Measurements from ENCODE around the gene PKD1L1.

DNA sequence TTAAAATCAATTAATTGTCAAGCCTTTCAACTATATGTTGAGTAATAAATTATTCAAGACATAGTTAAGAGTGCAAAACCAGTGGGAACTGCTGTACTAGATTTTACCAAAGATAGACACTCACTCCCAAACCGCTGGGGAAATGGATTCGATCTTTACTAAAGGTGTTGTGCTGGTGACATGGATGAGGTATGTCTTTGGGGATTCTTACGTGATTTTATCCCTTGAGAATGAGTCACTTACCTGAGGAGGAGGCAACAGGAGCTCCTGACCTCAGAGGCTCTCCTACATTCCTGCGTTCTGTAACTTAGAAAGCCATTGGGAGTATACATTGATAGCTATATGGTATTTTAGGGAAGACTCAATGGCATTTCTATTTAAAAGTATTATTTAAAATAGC is 165.5 kb downstream of the PKD1L1 start:
- no peak for TF ChIP-seq NFIC (IDR thresholded peaks at IDR 0.05)
- no peak for TF ChIP-seq EGR1 (IDR thresholded peaks at IDR 0.05)
- TF ChIP-seq, protein P1, sequence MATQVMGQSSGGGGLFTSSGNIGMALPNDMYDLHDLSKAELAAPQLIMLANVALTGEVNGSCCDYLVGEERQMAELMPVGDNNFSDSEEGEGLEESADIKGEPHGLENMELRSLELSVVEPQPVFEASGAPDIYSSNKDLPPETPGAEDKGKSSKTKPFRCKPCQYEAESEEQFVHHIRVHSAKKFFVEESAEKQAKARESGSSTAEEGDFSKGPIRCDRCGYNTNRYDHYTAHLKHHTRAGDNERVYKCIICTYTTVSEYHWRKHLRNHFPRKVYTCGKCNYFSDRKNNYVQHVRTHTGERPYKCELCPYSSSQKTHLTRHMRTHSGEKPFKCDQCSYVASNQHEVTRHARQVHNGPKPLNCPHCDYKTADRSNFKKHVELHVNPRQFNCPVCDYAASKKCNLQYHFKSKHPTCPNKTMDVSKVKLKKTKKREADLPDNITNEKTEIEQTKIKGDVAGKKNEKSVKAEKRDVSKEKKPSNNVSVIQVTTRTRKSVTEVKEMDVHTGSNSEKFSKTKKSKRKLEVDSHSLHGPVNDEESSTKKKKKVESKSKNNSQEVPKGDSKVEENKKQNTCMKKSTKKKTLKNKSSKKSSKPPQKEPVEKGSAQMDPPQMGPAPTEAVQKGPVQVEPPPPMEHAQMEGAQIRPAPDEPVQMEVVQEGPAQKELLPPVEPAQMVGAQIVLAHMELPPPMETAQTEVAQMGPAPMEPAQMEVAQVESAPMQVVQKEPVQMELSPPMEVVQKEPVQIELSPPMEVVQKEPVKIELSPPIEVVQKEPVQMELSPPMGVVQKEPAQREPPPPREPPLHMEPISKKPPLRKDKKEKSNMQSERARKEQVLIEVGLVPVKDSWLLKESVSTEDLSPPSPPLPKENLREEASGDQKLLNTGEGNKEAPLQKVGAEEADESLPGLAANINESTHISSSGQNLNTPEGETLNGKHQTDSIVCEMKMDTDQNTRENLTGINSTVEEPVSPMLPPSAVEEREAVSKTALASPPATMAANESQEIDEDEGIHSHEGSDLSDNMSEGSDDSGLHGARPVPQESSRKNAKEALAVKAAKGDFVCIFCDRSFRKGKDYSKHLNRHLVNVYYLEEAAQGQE (IDR thresholded peaks at IDR 0.05; ENCODE audit: low read depth) = no peak
- TF ChIP-seq YY1 (IDR thresholded peaks at IDR 0.05; ENCODE audit: low read depth) = no peak
- no peak for TF ChIP-seq CEBPB (IDR thresholded peaks at IDR 0.05)
- TF ChIP-seq TAF1 (IDR thresholded peaks at IDR 0.05; ENCODE audit: low read depth) = no peak
- no peak for TF ChIP-seq FOXM1 (IDR thresholded peaks at IDR 0.05; ENCODE audit: borderline replicate concordance, low read depth)
- TF ChIP-seq, protein P2, sequence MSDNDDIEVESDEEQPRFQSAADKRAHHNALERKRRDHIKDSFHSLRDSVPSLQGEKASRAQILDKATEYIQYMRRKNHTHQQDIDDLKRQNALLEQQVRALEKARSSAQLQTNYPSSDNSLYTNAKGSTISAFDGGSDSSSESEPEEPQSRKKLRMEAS (IDR thresholded peaks at IDR 0.05) = no peak
- TF ChIP-seq, protein P3, sequence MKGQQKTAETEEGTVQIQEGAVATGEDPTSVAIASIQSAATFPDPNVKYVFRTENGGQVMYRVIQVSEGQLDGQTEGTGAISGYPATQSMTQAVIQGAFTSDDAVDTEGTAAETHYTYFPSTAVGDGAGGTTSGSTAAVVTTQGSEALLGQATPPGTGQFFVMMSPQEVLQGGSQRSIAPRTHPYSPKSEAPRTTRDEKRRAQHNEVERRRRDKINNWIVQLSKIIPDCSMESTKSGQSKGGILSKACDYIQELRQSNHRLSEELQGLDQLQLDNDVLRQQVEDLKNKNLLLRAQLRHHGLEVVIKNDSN (IDR thresholded peaks at IDR 0.05) = no peak
- TF ChIP-seq EP300 (IDR thresholded peaks at IDR 0.05; ENCODE audit: borderline replicate concordance) = 0 out of 2 replicates have a peak, but pooled peaks have one; percentile 29
- no peak for TF ChIP-seq TCF12 (IDR thresholded peaks at IDR 0.05; ENCODE audit: low read depth)
- peak; percentile 47; the same call in 1 of the 2 replicates for TF ChIP-seq TEAD4 (IDR thresholded peaks at IDR 0.05)
- TF ChIP-seq RAD21 (IDR thresholded peaks at IDR 0.05; ENCODE audit: low read depth) = no peak
- no peak for TF ChIP-seq CREB1 (IDR thresholded peaks at IDR 0.05; ENCODE audit: low read depth)
